Subcutaneous abdominal adipose tissue (tissue), 5 donors: ENCODE measurements around the gene FGD6.
"Not testable (repeated sequence)": the region's sequence is repeated elsewhere in the genome, so short reads cannot be mapped to it uniquely, and the experiment has no call there.

Experiments used
- H3K27ac ChIP-seq: one replicate; pipeline ENCODE4 v1.7.0; 2013; ENCODE audit warnings: low read depth, mild to moderate bottlenecking, inconsistent platforms, low read length, moderate library complexity
- H3K27me3 ChIP-seq, 5 donors: one replicate each; pipeline ENCODE4 v1.7.0; 2013; ENCODE audit warnings: low read length in 5 of 5, inconsistent platforms in 1 of 5; ENCODE audit not compliant: control insufficient read depth in 5 of 5, insufficient read depth in 4 of 5
- H3K36me3 ChIP-seq, 5 donors: one replicate each; pipeline ENCODE4 v1.7.0; 2013; ENCODE audit warnings: low read length in 5 of 5; ENCODE audit not compliant: control insufficient read depth in 5 of 5, insufficient read depth in 5 of 5
- H3K4me1 ChIP-seq, 5 donors: one replicate each; pipeline ENCODE4 v1.7.0; 2013; ENCODE audit warnings: low read length in 5 of 5, mild to moderate bottlenecking in 3 of 5, moderate library complexity in 1 of 5; ENCODE audit not compliant: control insufficient read depth in 5 of 5, insufficient read depth in 5 of 5
- H3K4me3 ChIP-seq, 5 donors: one replicate each; pipeline ENCODE4 v1.7.0; 2013; ENCODE audit warnings: low read length in 5 of 5, low read depth in 1 of 5
- H3K9ac ChIP-seq, 5 donors: one replicate each; pipeline ENCODE4 v1.7.0; 2013; ENCODE audit warnings: low read length in 5 of 5, mild to moderate bottlenecking in 4 of 5, moderate library complexity in 3 of 5
- H3K9me3 ChIP-seq, 5 donors: one replicate each; pipeline ENCODE4 v1.7.0; 2013; ENCODE audit warnings: low read length in 5 of 5; ENCODE audit not compliant: control insufficient read depth in 5 of 5
- donor health status: healthy.
- donor health status: healthy.
- donor health status: healthy.
- donor health status: healthy.
- donor health status: healthy.

The FGD6 gene

GRCh38 chr12:95117178-95117599 is 100.1 kb downstream of the FGD6 start:
- Histone ChIP-seq H3K36me3 (peaks cover 0 to 7% (median 4%) of the 10 kb centered on the region in 5 donors), H3K27me3 (no peaks in the 10 kb centered on the region), H3K4me3 (no peak overlapping the region), H3K9ac (no peak overlapping the region), H3K9me3 (no peaks in the 10 kb centered on the region), H3K27ac (no peak overlapping the region), H3K4me1 (peaks cover 0 to 10% (median 6%) of the 10 kb centered on the region in 5 donors)

- Histone ChIP-seq H3K4me3 (no peak overlapping the region), H3K36me3 (peaks cover 0 to 7% (median 4%) of the 10 kb centered on the region in 5 donors), H3K4me1 (peaks cover 0 to 10% (median 6%) of the 10 kb centered on the region in 5 donors), H3K27me3 (no peaks in the 10 kb centered on the region), H3K9ac (no peak overlapping the region), H3K9me3 (no peaks in the 10 kb centered on the region), H3K27ac (no peak overlapping the region)
Observed at GRCh38 chr12:95116773-95117172, 100.5 kb downstream of the FGD6 start.

DNA sequence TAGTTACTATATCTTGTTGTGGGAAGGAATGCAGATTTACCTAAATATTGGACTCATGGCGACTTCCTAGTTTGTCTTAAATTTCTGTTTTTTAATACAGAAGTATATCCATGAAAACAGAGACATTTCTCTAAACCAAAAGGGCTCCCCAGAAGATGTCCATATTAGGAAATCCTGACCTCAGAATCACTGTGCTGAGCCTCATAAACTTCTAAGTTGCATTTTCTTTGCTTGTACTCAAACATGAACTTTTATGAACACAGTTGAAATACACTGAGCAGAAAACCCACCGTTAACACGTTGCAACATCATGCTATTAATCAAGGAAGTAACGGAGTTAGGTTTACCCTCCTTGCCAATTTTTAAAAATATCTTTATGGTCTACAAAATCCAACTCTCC is 100.9 kb downstream of the FGD6 start:
- Histone ChIP-seq H3K9ac (no peak overlapping the region), H3K36me3 (peaks cover 0 to 7% (median 4%) of the 10 kb centered on the region in 5 donors), H3K27me3 (no peaks in the 10 kb centered on the region), H3K4me1 (peaks cover 0 to 10% (median 6%) of the 10 kb centered on the region in 5 donors), H3K27ac (no peak overlapping the region), H3K4me3 (no peak overlapping the region), H3K9me3 (no peaks in the 10 kb centered on the region)

GRCh38 chr12:95115641-95116040 is 101.6 kb downstream of the FGD6 start:
- Histone ChIP-seq H3K4me3 (no peak overlapping the region), H3K4me1 (peaks cover 0 to 10% (median 6%) of the 10 kb centered on the region in 5 donors), H3K9me3 (no peaks in the 10 kb centered on the region), H3K27ac (no peak overlapping the region), H3K36me3 (peaks cover 0 to 7% (median 4%) of the 10 kb centered on the region in 5 donors), H3K27me3 (no peaks in the 10 kb centered on the region), H3K9ac (no peak overlapping the region)

- peaks cover 0 to 10% (median 6%) of the 10 kb centered on the region in 5 donors for H3K4me1 ChIP-seq
- no peaks in the 10 kb centered on the region for H3K9me3 ChIP-seq
- peaks cover 0 to 7% (median 4%) of the 10 kb centered on the region in 5 donors for H3K36me3 ChIP-seq
- H3K9ac ChIP-seq, result no peak overlapping the region
- no peak overlapping the region for H3K4me3 ChIP-seq
- H3K27me3 ChIP-seq, result no peaks in the 10 kb centered on the region
- no peak overlapping the region for H3K27ac ChIP-seq
Observed at GRCh38 chr12:95114766-95115405, 102.4 kb downstream of the FGD6 start.

DNA sequence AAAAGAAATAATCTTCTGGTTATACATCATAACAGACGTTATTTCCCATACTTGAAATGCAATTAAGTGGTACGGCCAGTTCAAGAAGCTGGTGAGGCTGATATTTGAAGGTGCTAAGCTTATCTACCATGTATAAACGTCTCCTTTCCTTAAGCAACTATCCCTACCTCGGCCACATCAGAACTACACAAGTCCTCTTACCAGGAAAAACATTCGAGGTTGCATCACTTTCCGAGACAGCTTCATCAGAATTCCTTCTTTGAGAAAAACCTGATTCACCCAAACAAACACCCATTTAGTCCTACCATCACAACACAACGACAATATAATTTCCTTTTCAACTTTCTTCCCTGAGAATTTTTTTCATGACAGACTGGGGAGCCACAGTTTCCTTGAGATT is 109.9 kb downstream of the FGD6 start:
- Histone ChIP-seq H3K36me3 (peaks cover 0 to 30% (median 7%) of the 10 kb centered on the region in 5 donors), H3K27ac (no peak overlapping the region), H3K27me3 (no peaks in the 10 kb centered on the region), H3K4me1 (peaks cover 0 to 8% (median 5%) of the 10 kb centered on the region in 5 donors), H3K9ac (no peak overlapping the region), H3K9me3 (no peaks in the 10 kb centered on the region), H3K4me3 (no peak overlapping the region)

DNA sequence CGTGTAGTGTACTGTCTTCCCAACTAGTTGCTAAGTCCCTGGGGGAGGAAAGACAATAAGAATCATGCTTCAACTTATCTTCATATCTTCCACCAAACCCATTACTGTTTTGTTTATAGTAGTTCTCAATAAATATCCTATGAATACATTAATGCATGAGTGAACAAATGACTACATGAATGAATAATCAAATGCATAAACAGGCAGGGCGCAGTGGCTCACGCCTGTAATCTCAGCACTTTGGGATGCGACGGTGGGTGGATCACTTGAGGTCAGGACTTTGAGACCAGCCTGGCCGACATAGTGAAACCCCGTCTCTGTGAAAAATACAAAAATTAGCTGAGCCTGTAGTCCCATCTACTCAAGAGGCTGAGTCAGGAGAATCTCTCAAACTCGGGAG is 111.7 kb downstream of the FGD6 start:
- Histone ChIP-seq H3K36me3 (peaks cover 0 to 34% (median 7%) of the 10 kb centered on the region in 5 donors), H3K27ac (no peak overlapping the region), H3K9me3 (no peaks in the 10 kb centered on the region), H3K27me3 (no peaks in the 10 kb centered on the region), H3K9ac (no peak overlapping the region), H3K4me3 (no peak overlapping the region), H3K4me1 (peaks cover 0 to 8% (median 5%) of the 10 kb centered on the region in 5 donors)

DNA sequence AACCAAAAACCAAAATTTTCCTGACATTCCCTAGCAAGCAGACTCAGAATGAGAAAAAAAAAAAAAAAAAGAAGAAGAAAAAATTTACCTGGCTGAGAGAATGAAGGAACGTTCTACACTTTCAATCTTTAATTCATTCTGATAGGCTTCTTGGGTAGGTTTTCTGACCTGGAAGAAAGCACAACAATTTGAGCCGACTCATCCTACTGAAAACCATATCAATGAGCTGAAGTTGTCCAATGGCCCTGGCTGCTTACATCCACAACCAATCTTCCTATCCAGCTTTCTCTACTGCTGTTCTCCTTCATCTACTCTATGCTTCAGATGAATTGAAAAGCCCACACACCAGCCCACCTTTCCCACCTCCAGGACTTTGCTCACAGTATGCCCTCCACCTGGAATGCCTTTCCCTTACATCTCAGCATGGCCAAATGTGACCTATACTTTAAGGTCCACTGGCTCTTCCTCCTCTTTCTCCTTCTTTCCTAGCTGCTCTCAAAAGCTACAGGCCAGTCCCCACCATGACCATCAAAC is 112.3 kb downstream of the FGD6 start:
- Histone ChIP-seq H3K4me1 (peaks cover 0 to 8% (median 5%) of the 10 kb centered on the region in 5 donors), H3K27ac (no peak overlapping the region), H3K4me3 (no peak overlapping the region), H3K36me3 (peaks cover 0 to 37% (median 7%) of the 10 kb centered on the region in 5 donors), H3K27me3 (no peaks in the 10 kb centered on the region), H3K9ac (no peak overlapping the region), H3K9me3 (no peaks in the 10 kb centered on the region)

DNA sequence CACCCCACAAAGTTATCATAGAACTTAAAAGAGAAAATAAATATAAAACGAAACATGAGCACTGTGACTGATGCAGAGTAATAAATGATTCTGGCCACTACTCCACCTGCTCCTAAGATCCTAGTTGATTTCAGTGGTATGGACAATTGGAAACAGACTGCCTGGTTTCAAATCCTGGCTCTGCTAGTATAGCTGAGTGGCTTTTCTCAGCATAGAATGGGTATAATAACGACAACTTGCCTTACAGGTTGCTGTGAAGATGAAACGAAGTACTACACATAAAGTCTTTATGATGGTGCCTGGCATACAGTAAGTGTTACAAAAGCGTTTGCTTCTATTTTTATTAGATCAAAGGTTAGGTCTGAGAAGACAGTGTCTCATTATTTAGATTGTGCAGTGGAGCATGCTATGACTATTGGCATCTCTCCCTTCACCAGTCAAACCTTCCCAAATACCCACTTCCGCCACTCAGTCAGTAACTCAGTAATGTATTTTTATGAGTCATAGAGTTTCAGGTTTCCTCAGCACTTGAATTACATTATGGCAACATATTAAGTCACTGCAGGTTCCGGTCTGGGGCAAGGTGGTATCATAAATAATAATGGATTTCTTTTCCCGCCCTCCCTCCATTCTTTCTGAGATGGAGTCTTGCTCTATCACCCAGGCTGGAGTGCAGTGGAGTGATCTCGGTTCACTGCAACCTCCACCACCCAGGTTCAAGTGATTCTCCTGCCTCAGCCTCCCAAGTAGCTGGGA is 114.2 kb downstream of the FGD6 start:
- Histone ChIP-seq H3K27me3 (no peaks in the 10 kb centered on the region), H3K36me3 (peaks cover 0 to 37% (median 12%) of the 10 kb centered on the region in 5 donors), H3K27ac (no peak overlapping the region), H3K9me3 (no peaks in the 10 kb centered on the region), H3K4me1 (no peaks in the 10 kb centered on the region), H3K9ac (no peak overlapping the region), H3K4me3 (no peak overlapping the region)

DNA sequence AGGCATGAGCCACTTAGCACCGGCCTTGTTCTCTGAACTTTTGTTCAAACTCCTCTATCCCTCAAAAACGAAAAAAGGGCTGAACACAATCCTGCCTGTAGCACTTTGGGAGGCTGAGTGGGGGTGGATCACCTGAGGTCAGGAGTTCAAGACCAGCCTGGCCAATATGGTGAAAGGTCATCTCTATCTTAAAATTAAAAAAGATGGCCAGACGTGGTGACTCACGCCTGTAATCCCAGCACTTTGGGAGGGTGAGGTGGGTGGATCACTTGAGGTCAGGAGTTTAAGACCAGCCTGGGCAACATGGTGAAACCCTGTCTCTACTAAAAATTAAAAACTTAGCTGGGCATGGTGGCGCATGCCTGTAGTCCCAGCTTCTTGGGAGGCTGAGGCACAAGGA is 115.3 kb downstream of the FGD6 start:
- H3K36me3 ChIP-seq, result peaks cover 0 to 33% (median 12%) of the 10 kb centered on the region in 5 donors
- not testable (repeated sequence) for H3K4me3 ChIP-seq, H3K4me1 ChIP-seq, H3K27me3 ChIP-seq, H3K9ac ChIP-seq, H3K9me3 ChIP-seq, H3K27ac ChIP-seq
